Gastroesophageal sphincter (tissue), 3 donors: ENCODE measurements around the gene CDK17.

ENCODE experiments used
- EP300 ChIP-seq: sonication (generic); formaldehyde crosslinking; IDR thresholded peaks from one replicate; pipeline ENCODE4 v1.6.1; 2017; ENCODE audit warnings: antibody characterized with exemption, mild to moderate bottlenecking
- POLR2A ChIP-seq, 2 donors: fragments of 450-650 bp; IDR thresholded peaks; one replicate each; pipeline ENCODE4 v1.6.1; 2017; ENCODE audit warnings: antibody characterized with exemption in 2 of 2, mild to moderate bottlenecking in 2 of 2, moderate library complexity in 1 of 2
- POLR2AphosphoS5 ChIP-seq: sonication (generic); formaldehyde crosslinking; IDR thresholded peaks from one replicate; pipeline ENCODE4 v1.6.1; 2017; ENCODE audit warnings: antibody characterized with exemption
- TF ChIP-seq, protein P1 (sequence below), 4 experiments: fragments of 200-600 bp in 2 of 4; fragments of 450-650 bp in 2 of 4; sonication (generic) in 1 of 4; IDR thresholded peaks; one replicate each; pipeline ENCODE4 v1.5.1; 2017 to 2019; ENCODE audit warnings: antibody characterized with exemption in 4 of 4, mild to moderate bottlenecking in 2 of 4, moderate library complexity in 2 of 4

- TF ChIP-seq, protein P1, sequence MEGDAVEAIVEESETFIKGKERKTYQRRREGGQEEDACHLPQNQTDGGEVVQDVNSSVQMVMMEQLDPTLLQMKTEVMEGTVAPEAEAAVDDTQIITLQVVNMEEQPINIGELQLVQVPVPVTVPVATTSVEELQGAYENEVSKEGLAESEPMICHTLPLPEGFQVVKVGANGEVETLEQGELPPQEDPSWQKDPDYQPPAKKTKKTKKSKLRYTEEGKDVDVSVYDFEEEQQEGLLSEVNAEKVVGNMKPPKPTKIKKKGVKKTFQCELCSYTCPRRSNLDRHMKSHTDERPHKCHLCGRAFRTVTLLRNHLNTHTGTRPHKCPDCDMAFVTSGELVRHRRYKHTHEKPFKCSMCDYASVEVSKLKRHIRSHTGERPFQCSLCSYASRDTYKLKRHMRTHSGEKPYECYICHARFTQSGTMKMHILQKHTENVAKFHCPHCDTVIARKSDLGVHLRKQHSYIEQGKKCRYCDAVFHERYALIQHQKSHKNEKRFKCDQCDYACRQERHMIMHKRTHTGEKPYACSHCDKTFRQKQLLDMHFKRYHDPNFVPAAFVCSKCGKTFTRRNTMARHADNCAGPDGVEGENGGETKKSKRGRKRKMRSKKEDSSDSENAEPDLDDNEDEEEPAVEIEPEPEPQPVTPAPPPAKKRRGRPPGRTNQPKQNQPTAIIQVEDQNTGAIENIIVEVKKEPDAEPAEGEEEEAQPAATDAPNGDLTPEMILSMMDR (IDR thresholded peaks at IDR 0.05): no peak
- TF ChIP-seq POLR2AphosphoS5 (no peak), POLR2A (IDR thresholded peaks at IDR 0.05) (no peak), EP300 (no peak)
Observed at GRCh38 chr12:96366381-96366654, 33.9 kb downstream of the CDK17 start.
